Skeletal muscle tissue (tissue), 4 donors: ENCODE data around the gene MBD3L2B. TPM values are rescaled to one million over a fixed set of nuclear protein-coding genes. Genes with fewer than 3 reads are reported as not detected.

Experiments
- H3K27ac ChIP-seq: one replicate; pipeline ENCODE4 v1.7.0; 2013; ENCODE audit warnings: mild to moderate bottlenecking, low read depth, low read length, inconsistent platforms
- H3K27me3 ChIP-seq, 3 donors: one replicate each; pipeline ENCODE4 v1.7.0; 2013; ENCODE audit warnings: low read length in 3 of 3; ENCODE audit not compliant: control insufficient read depth in 3 of 3, insufficient read depth in 3 of 3
- H3K36me3 ChIP-seq, 3 donors: one replicate each; pipeline ENCODE4 v1.7.0; 2013; ENCODE audit warnings: low read length in 3 of 3; ENCODE audit not compliant: control insufficient read depth in 3 of 3, insufficient read depth in 3 of 3
- H3K4me1 ChIP-seq, 3 donors: one replicate each; pipeline ENCODE4 v1.7.0; 2013; ENCODE audit warnings: low read length in 3 of 3, mild to moderate bottlenecking in 3 of 3; ENCODE audit not compliant: control insufficient read depth in 3 of 3, insufficient read depth in 3 of 3
- H3K4me3 ChIP-seq, 3 donors: one replicate each; pipeline ENCODE4 v1.7.0; 2013; ENCODE audit warnings: low read length in 3 of 3
- H3K9ac ChIP-seq, 3 donors: one replicate each; pipeline ENCODE4 v1.7.0; 2013; ENCODE audit warnings: low read length in 3 of 3, mild to moderate bottlenecking in 3 of 3, moderate library complexity in 2 of 3, low read depth in 1 of 3
- H3K9me3 ChIP-seq, 3 donors: one replicate each; pipeline ENCODE4 v1.7.0; 2013; ENCODE audit warnings: low read length in 3 of 3; ENCODE audit not compliant: control insufficient read depth in 3 of 3
- total RNA-seq: library from RNA; depleted of rRNA; stranded (reverse); fragments of >200 nt; gene quantifications from one replicate; pipeline ENCODE4 v1.2.3, GENCODE V29; 2014
- donor health status: Osteomylitis.

Gene MBD3L2B
- total RNA-seq, 1 donor from 2014 or later = not detected

DNA sequence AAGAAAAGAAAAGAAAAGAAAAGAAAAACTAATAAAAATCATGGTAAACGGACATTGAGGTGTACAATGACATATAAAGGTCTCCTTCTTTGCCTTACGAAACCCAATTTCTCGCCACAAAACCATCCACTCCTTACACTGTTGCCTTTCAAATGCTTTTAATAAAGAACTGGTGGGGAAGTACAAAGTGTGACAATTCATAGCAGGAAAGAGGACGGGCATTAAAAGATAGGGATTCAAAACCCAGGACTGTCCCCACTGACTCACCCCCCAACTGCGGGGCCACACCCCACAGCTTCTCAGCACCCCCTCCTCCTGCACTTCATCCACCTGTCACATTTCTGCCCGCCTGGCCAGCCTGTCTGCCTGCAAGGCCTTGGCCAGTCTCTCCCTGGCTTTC is 2.4 kb downstream of the MBD3L2B start:
- Histone ChIP-seq H3K4me3 (no peak overlapping the region), H3K9ac (no peak overlapping the region)

DNA sequence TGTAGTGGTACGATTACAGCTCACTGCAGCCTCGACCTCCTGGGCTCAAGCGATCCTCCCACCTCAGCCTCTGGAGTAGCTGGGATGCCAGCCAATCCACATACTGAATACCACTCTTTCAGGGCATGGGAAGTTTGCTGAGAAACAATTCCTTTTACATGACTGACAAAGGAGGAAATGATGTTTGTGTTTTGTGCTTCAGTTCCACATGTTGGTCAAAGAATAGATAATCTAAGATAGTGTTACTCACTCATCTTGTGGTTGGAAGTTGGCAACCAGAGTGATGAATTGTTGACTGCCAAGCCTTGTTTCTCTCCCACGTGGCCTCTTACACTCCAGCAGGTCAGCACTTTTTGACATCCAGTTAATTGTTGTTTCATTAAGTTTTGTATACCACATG is 7.6 kb downstream of the MBD3L2B start:
- Histone ChIP-seq H3K4me3 (no peak overlapping the region), H3K4me1 (no peaks in the 10 kb centered on the region), H3K27me3 (no peaks in the 10 kb centered on the region), H3K9ac (no peak overlapping the region), H3K36me3 (no peaks in the 10 kb centered on the region), H3K9me3 (no peaks in the 10 kb centered on the region), H3K27ac (no peak overlapping the region)

More for the DNA sequence above, 2.4 kb downstream of the MBD3L2B start:
- no peaks in the 10 kb centered on the region for H3K36me3 ChIP-seq
- no peaks in the 10 kb centered on the region for H3K27me3 ChIP-seq
- no peak overlapping the region for H3K27ac ChIP-seq
- H3K4me1 ChIP-seq = no peaks in the 10 kb centered on the region
- no peaks in the 10 kb centered on the region for H3K9me3 ChIP-seq

DNA sequence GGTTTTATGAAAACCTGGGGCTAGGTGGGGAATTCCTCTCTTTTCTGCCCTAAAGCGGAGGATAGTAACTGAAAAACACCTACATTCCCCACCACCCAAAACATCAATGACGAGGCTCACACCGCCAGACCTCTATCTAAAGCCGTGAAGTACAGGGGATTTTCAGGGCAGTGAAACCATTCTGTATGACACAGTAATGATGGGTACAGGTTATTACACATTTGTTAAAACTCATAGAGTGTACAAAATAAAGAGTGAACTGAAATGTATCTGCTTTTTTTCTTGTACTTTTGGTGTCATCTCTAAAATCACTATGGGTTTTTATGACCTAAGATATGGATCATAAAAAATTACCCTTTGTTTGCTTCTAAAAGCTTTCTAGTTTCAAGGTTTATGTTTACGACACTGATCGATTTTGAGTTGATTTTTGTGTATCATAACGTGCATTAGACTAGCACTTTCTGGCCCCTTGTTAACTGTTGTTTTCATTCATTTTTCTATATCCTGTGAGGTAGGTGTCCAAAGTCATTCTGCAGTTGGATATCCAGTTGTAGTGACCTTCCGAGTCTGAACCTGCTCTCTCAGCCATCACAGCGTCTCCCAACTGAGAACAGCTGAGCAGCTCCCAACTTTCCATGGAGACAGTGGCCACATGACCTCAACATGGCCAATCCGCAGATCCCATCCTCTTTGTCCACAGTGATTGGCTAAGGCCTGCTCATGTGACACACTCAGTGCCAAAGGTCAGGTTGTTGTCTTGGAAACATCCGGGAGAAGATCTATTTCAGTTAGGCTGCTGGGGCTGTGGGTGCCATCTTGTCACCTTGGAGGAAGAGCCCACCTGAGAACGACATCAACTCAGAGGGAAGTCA is 10.3 kb downstream of the MBD3L2B start:
- H3K36me3 ChIP-seq = no peaks in the 10 kb centered on the region
- H3K4me1 ChIP-seq = no peaks in the 10 kb centered on the region
- no peak overlapping the region for H3K4me3 ChIP-seq
- peaks cover 0 to 3% (median 3%) of the 10 kb centered on the region in 3 donors for H3K9me3 ChIP-seq
- no peaks in the 10 kb centered on the region for H3K27me3 ChIP-seq
- H3K9ac ChIP-seq = no peak overlapping the region
- no peak overlapping the region for H3K27ac ChIP-seq

DNA sequence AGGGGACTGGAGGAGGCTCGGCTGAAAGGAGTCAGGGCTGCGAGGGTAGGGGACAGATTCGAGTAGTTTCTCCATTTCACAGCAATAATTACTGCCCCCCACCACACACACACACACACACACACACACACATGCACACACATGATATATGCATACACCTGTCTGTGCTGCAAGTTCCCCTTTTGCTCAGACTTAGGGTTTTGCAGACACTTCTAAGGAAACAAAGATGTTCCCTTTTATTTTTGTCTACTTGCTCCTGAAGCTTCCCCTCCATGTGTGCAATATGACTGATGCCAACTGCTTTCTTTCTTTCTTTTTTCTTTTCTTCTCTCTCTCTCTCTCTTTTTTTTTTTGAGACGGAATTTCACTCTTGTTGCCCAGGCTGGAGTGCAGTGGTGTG is 13.4 kb downstream of the MBD3L2B start:
- Histone ChIP-seq H3K4me1 (no peaks in the 10 kb centered on the region), H3K4me3 (no peak overlapping the region), H3K9me3 (peaks cover 0 to 3% (median 3%) of the 10 kb centered on the region in 3 donors), H3K27ac (no peak overlapping the region), H3K27me3 (no peaks in the 10 kb centered on the region), H3K9ac (no peak overlapping the region), H3K36me3 (no peaks in the 10 kb centered on the region)

DNA sequence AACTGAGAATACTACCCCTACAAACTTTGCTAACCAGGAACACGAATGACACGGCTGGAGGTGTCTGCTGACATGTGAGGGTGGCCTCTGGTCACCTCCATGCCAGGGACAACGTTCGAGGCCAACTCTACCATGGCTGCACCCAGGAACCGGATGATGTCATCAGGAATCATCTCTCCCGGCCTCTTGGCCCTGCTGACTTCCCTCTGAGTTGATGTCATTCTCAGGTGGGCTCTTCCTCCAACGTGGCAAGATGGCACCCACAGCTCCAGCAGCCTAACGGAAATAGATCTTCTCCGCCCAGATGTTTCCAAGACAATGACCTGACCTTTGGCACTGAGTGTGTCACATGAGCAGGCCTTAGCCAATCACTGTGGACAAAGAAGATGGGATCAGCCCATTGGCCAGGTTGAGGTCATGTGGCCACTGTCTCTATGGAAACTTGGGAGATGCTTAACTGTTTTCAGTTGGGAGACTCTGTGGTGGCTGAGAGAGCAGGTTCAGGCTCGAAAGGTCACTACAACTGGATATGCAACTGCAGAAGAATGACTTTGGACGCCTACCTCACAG is 15.0 kb downstream of the MBD3L2B start:
- H3K4me3 ChIP-seq = no peak overlapping the region
- no peaks in the 10 kb centered on the region for H3K27me3 ChIP-seq
- H3K9me3 ChIP-seq = peaks cover 0 to 3% (median 3%) of the 10 kb centered on the region in 3 donors
- H3K36me3 ChIP-seq = no peaks in the 10 kb centered on the region
- H3K27ac ChIP-seq = no peak overlapping the region
- no peaks in the 10 kb centered on the region for H3K4me1 ChIP-seq
- H3K9ac ChIP-seq = no peak overlapping the region

DNA sequence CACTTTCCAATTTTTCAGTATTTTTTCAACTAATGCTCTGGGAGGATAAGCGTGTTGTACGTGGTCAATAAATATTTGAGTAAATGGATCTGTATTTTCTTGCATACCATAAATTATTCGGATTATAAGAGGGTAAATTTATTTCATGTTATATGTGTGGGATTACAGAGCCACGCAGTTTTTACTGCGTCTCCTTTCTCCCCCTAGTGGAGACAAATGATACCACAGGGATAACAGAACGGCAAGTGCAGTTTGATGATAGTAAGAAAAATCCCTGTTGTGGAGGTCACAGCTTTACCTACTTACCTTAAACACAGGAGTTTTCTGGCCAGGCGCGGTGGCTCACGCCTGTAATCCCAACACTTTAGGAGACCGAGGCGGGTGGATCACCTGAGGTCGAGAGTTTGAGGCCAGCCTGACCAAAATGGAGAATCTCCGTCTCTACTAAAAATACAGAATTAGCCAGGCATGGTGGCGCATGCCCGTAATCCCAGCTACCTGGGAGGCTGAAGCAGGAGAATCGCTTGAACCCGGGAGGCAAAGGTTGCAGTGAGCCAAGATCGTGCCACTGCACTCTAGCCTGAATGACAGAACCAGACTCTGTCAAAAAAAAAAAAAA is 16.8 kb downstream of the MBD3L2B start:
- Histone ChIP-seq H3K27me3 (no peaks in the 10 kb centered on the region), H3K4me1 (no peaks in the 10 kb centered on the region), H3K27ac (no peak overlapping the region), H3K36me3 (no peaks in the 10 kb centered on the region), H3K9me3 (peaks cover 0 to 3% (median 3%) of the 10 kb centered on the region in 3 donors), H3K9ac (no peak overlapping the region), H3K4me3 (no peak overlapping the region)

DNA sequence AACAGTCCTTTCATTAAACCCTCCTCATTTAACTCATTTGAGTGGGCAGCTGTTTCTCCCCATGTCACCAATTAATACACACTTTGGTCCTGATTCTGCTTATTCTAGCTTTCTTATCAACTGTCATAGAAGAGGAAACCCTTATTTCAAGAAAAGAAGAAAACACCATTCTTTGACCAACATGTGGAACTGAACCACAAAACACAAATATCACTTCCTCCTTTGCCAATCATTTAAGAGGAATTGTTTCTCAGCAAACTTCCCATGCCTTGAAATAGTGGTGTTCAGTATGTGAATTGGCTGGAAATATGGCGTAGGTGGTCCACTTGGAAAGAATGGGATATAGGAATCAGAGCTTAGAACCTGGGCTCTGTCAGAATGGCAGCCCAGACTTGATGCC is 20.4 kb downstream of the MBD3L2B start:
- no peaks in the 10 kb centered on the region for H3K9me3 ChIP-seq
- H3K36me3 ChIP-seq = no peaks in the 10 kb centered on the region
- H3K4me3 ChIP-seq = no peak overlapping the region
- H3K27me3 ChIP-seq = no peaks in the 10 kb centered on the region
- H3K9ac ChIP-seq = no peak overlapping the region
- H3K4me1 ChIP-seq = no peaks in the 10 kb centered on the region
- H3K27ac ChIP-seq = peak overlapping the region; percentile 42

DNA sequence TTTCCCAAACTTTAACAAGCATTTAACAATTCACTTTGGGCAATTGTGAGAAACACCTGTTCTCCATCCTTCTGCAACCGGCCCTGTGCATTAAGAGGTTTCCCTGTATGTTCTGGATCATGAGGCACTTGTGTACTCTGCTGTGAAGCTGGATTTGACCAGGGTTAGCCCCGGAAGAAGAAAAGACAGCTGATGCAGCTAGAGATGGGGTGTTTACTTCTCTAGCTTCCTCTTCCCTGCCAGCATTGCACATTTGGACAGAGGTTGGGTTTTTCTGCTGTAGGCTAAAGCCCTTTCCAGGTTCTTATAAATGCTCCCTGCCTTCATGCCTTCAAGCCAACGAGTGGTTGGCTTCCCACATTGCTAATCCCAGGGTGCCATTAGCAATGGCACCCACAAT is 20.9 kb downstream of the MBD3L2B start:
- no peaks in the 10 kb centered on the region for H3K27me3 ChIP-seq
- H3K4me1 ChIP-seq = no peaks in the 10 kb centered on the region
- H3K9me3 ChIP-seq = peaks cover 0 to 2% (median 0%) of the 10 kb centered on the region in 3 donors
- H3K4me3 ChIP-seq = no peak overlapping the region
- peak overlapping the region; percentile 42 for H3K27ac ChIP-seq
- H3K36me3 ChIP-seq = no peaks in the 10 kb centered on the region
- no peak overlapping the region for H3K9ac ChIP-seq

DNA sequence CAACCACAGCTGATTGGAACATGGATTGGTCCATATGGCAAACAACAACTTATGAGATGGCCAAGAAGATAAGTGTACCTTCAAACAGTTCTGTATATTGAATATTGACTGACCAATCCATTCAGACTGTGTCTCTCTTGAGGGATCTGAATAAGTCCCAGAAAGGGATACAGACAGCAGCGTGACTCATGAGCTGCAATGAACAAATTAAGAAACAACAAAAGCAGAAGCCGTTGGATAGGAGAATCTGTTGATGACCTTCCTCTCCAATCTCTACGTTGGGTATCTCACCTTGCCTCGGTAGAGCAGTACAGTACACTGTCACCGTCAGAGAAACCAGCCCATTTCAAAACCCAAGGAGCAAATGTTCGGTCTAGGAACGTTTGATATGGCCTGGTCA is 21.3 kb downstream of the MBD3L2B start:
- Histone ChIP-seq H3K9ac (no peak overlapping the region), H3K9me3 (peaks cover 0 to 2% (median 0%) of the 10 kb centered on the region in 3 donors), H3K27me3 (no peaks in the 10 kb centered on the region), H3K27ac (no peak overlapping the region), H3K36me3 (no peaks in the 10 kb centered on the region), H3K4me1 (no peaks in the 10 kb centered on the region), H3K4me3 (no peak overlapping the region)
